ENCODE measurements around the gene SLC17A7. TPM values are rescaled to one million over a fixed set of nuclear protein-coding genes. Genes with fewer than 3 reads are reported as not detected.

The SLC17A7 gene
- total and polyA plus RNA-seq, 9 of the 15 experiments (the other 6 are each of a cell fraction or from before 2014, with no cell fraction given): 1.1 to 15.7 (median 2.4) TPM

DNA sequence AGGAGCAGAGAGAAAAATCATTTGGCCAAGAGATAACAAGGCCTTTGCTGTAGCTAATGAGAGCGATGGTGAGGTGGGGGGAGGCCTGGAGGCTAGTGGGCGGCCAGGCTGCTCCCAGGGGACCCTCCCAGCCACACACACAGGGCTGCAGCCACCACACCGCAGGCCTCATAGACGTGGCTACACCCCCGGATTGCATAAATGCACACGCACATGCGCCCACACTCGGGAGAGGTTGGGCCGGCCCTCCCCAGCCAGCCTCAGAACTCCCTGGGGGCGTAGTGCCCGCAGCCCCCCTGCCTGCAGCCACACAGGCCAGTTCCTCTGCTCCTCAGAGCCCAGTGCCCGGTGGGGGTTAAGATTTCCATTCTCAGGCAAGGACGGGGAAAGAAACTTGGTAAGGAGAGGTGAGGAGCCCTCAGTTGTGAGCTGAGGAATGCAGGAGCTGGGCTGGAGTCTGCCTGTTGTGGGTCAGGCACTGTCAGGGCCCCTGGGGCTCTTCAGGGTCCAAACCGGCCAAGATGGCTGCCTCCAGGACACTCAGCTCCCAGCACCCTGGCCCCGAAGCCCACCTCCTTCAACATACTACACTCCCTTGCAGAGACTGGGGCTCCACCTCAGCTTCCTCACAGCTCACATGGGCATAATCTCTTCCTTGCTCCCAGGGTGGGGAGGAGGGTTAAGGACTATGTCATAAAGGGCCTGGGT is 26.1 kb downstream of the SLC17A7 start (continued):
- TF ChIP-seq YY1 (IDR thresholded peaks at IDR 0.05; ENCODE audit: borderline replicate concordance in 1 of 3, control insufficient read depth in 1 of 3, extremely low read depth in 1 of 3, insufficient read depth in 3 of 3, insufficient read length in 1 of 3, insufficient replicate concordance in 2 of 3, low read depth in 1 of 3, low read length in 2 of 3) (peak in 1 of 3 experiments; percentile 54), EGR1 (conservative IDR thresholded peaks at IDR 0.05) (peak; percentile 74)

DNA sequence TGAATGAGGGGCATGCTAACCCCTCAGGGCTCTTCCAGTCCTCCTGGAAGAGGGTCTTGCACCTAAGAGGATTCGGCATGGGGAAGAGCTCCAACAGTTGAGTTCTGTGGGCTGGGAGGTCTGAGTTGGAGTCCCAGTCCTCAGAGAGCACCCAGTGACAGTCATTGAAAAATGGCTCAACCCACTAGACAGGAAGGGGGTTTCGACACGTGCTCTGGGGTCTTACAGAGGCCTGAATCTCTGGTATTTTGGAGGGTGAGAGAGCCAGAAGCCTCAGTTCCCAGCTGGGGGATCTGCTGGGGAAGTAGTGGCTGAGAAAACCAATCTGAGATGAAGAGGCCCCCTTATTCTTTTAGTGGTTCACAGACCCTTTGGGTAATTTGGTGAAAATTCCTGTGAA is 27.1 kb downstream of the SLC17A7 start:
- Histone ChIP-seq H3K27ac (ENCODE audit: extremely low read depth, low read depth, low read length) (no peak overlapping the region), H3K4me2 (ENCODE audit: insufficient read depth, low read length) (no peak overlapping the region), H4K20me1 (replicated peaks; ENCODE audit: control insufficient read depth, insufficient read depth, low read length) (no peaks in the 10 kb centered on the region), H3K4me1 (replicated peaks in 1 of 2; ENCODE audit: control insufficient read depth in 2 of 2, insufficient read depth in 2 of 2, low read length in 2 of 2) (peaks cover 22 to 40% of the 10 kb centered on the region in 2 experiments), H3K9me1 (ENCODE audit: control insufficient read depth, insufficient read depth, low read length) (no peaks in the 10 kb centered on the region), H3K4me3 (no peak overlapping the region), H3K9ac (ENCODE audit: insufficient read depth in 1 of 2, low read depth in 2 of 2, low read length in 2 of 2) (peak overlapping the region in 1 of 2 experiments; percentile 70; a peak in 2 of 4 replicates), H3K36me3 (ENCODE audit: control insufficient read depth, insufficient read depth, low read length) (no peaks in the 10 kb centered on the region), H2AFZ (ENCODE audit: low read depth, low read length) (no peak overlapping the region), H3K27me3 (ENCODE audit: control insufficient read depth in 2 of 2, insufficient read depth in 2 of 2, low read length in 2 of 2) (no peaks in the 10 kb centered on the region), H3K79me2 (ENCODE audit: control insufficient read depth, insufficient read depth, low read length) (no peaks in the 10 kb centered on the region), H3K9me3 (replicated peaks; ENCODE audit: control insufficient read depth, insufficient read depth, low read depth, low read length) (no peaks in the 10 kb centered on the region)
- in situ Hi-C loops (cut with MboI) (no loop called here), intact Hi-C loops (cut with micrococcal nuclease) (no loop called here)
- 50% methylated on average over 2 of the region's 3 CpGs for WGBS (ENCODE audit: insufficient coverage, low coverage, missing lambda C conversion rate)
- POLR2A ChIA-PET: interaction anchor here (1.0 to 1.4 kb wide), 2 partner anchors 10 to 264 kb away, joined by 3 to 6 read pairs; partner anchors contain the start of gene PTH2
- CTCF ChIA-PET (ENCODE audit: low intra/inter-chr PET ratio): no interaction called here
- no peak for ATAC-seq
- no peak for DNase-seq (ENCODE audit: extremely low read depth in 1 of 4, low spot score in 3 of 4)
- FAIRE-seq: no peak
- BruUV-seq (replicated peaks): no TSS peak
- no peak for TF ChIP-seq ZNF12 (CRISPR knock-in tag; IDR thresholded peaks at IDR 0.05)
- TF ChIP-seq ZNF778 (CRISPR knock-in tag; IDR thresholded peaks at IDR 0.05): no peak
- no peak for TF ChIP-seq HMG20B (CRISPR knock-in tag; IDR thresholded peaks at IDR 0.05)
- no peak for TF ChIP-seq FOXA3 (CRISPR knock-in tag; conservative IDR thresholded peaks at IDR 0.05 in 1 of 2, IDR thresholded peaks at IDR 0.05 in 1 of 2)
- TF ChIP-seq, protein P1, sequence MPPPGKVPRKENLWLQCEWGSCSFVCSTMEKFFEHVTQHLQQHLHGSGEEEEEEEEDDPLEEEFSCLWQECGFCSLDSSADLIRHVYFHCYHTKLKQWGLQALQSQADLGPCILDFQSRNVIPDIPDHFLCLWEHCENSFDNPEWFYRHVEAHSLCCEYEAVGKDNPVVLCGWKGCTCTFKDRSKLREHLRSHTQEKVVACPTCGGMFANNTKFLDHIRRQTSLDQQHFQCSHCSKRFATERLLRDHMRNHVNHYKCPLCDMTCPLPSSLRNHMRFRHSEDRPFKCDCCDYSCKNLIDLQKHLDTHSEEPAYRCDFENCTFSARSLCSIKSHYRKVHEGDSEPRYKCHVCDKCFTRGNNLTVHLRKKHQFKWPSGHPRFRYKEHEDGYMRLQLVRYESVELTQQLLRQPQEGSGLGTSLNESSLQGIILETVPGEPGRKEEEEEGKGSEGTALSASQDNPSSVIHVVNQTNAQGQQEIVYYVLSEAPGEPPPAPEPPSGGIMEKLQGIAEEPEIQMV (tag; conservative IDR thresholded peaks at IDR 0.05; ENCODE audit: low read depth): no peak
- TF ChIP-seq ELF4 (CRISPR knock-in tag; IDR thresholded peaks at IDR 0.05): no peak
- no peak for TF ChIP-seq CCAR2 (IDR thresholded peaks at IDR 0.05; ENCODE audit: low read depth, low read length)
- TF ChIP-seq ZNF507 (tag; conservative IDR thresholded peaks at IDR 0.05): no peak
- no peak for TF ChIP-seq BCOR (IDR thresholded peaks at IDR 0.05)
- no peak for TF ChIP-seq SREBF1 (IDR thresholded peaks at IDR 0.05; ENCODE audit: borderline replicate concordance, low read depth, low read length)
- TF ChIP-seq NFE2 (IDR thresholded peaks at IDR 0.05; ENCODE audit: low read depth): no peak
- TF ChIP-seq, protein P2, sequence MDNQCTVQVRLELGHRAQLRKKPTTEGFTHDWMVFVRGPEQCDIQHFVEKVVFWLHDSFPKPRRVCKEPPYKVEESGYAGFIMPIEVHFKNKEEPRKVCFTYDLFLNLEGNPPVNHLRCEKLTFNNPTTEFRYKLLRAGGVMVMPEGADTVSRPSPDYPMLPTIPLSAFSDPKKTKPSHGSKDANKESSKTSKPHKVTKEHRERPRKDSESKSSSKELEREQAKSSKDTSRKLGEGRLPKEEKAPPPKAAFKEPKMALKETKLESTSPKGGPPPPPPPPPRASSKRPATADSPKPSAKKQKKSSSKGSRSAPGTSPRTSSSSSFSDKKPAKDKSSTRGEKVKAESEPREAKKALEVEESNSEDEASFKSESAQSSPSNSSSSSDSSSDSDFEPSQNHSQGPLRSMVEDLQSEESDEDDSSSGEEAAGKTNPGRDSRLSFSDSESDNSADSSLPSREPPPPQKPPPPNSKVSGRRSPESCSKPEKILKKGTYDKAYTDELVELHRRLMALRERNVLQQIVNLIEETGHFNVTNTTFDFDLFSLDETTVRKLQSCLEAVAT (IDR thresholded peaks at IDR 0.05): no peak
